ENCODE data around the gene ARAP1. TPM values are rescaled to one million over a fixed set of nuclear protein-coding genes. Genes with fewer than 3 reads are reported as not detected.

Gene ARAP1
- polyA plus RNA-seq, 1 donor from 2014 or later: 3.5 TPM

DNA sequence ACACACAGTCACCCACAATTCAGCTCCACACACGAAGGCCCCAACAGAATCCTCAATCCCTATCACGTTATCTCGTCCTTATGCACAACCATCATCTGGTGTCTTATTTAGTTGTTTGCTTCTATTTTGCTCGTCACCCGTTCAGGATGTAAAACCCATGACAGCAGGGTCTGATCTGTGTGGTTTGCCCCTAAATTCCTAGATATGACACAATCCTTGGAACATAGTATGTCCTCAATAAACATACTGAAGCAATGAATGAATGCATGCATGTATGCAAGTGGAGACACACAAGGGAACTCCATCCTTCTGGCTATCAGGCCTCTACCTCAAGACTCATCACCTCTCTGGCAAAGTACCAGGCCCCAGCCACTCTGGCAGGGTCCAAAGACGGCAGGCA is 21.5 kb upstream of the ARAP1 start:
- Histone ChIP-seq H3K79me2 (replicated peaks; ENCODE audit: insufficient read depth, low read length) (no peaks in the 10 kb centered on the region), H3K27me3 (ENCODE audit: insufficient read depth, low read depth, low read length) (no peaks in the 10 kb centered on the region), H3K9ac (ENCODE audit: low read length) (no peak overlapping the region), H3K4me3 (ENCODE audit: low read length) (no peak overlapping the region), H3K4me2 (ENCODE audit: low read length) (no peak overlapping the region), H3K9me3 (ENCODE audit: low read length) (no peaks in the 10 kb centered on the region), H3F3A (ENCODE audit: insufficient read depth, low read length, poor library complexity, severe bottlenecking) (no peaks in the 10 kb centered on the region), H4K20me1 (ENCODE audit: insufficient read depth) (no peaks in the 10 kb centered on the region), H3K27ac (ENCODE audit: low read length) (no peak overlapping the region), H3K36me3 (ENCODE audit: insufficient read depth, low read length) (no peaks in the 10 kb centered on the region), H3K9me2 (ENCODE audit: insufficient read depth, low read length) (no peaks in the 10 kb centered on the region), H2AFZ (ENCODE audit: low read depth, low read length) (no peak overlapping the region)
- TF ChIP-seq, protein P1, sequence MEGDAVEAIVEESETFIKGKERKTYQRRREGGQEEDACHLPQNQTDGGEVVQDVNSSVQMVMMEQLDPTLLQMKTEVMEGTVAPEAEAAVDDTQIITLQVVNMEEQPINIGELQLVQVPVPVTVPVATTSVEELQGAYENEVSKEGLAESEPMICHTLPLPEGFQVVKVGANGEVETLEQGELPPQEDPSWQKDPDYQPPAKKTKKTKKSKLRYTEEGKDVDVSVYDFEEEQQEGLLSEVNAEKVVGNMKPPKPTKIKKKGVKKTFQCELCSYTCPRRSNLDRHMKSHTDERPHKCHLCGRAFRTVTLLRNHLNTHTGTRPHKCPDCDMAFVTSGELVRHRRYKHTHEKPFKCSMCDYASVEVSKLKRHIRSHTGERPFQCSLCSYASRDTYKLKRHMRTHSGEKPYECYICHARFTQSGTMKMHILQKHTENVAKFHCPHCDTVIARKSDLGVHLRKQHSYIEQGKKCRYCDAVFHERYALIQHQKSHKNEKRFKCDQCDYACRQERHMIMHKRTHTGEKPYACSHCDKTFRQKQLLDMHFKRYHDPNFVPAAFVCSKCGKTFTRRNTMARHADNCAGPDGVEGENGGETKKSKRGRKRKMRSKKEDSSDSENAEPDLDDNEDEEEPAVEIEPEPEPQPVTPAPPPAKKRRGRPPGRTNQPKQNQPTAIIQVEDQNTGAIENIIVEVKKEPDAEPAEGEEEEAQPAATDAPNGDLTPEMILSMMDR (IDR thresholded peaks at IDR 0.05; ENCODE audit: poor library complexity, severe bottlenecking): no peak
- TF ChIP-seq EP300 (conservative IDR thresholded peaks at IDR 0.05; ENCODE audit: poor library complexity, severe bottlenecking) (no peak), MXI1 (conservative IDR thresholded peaks at IDR 0.05; ENCODE audit: poor library complexity, severe bottlenecking) (no peak), RAD21 (conservative IDR thresholded peaks at IDR 0.05) (no peak), TAF1 (IDR thresholded peaks at IDR 0.05; ENCODE audit: low read depth) (no peak), SMC3 (conservative IDR thresholded peaks at IDR 0.05; ENCODE audit: poor library complexity) (no peak), EZH2 (IDR thresholded peaks at IDR 0.05; ENCODE audit: borderline replicate concordance, insufficient read depth, low read length, poor library complexity, severe bottlenecking) (no peak), POLR2AphosphoS5 (IDR thresholded peaks at IDR 0.05) (no peak)
- TF ChIP-seq, protein P2, sequence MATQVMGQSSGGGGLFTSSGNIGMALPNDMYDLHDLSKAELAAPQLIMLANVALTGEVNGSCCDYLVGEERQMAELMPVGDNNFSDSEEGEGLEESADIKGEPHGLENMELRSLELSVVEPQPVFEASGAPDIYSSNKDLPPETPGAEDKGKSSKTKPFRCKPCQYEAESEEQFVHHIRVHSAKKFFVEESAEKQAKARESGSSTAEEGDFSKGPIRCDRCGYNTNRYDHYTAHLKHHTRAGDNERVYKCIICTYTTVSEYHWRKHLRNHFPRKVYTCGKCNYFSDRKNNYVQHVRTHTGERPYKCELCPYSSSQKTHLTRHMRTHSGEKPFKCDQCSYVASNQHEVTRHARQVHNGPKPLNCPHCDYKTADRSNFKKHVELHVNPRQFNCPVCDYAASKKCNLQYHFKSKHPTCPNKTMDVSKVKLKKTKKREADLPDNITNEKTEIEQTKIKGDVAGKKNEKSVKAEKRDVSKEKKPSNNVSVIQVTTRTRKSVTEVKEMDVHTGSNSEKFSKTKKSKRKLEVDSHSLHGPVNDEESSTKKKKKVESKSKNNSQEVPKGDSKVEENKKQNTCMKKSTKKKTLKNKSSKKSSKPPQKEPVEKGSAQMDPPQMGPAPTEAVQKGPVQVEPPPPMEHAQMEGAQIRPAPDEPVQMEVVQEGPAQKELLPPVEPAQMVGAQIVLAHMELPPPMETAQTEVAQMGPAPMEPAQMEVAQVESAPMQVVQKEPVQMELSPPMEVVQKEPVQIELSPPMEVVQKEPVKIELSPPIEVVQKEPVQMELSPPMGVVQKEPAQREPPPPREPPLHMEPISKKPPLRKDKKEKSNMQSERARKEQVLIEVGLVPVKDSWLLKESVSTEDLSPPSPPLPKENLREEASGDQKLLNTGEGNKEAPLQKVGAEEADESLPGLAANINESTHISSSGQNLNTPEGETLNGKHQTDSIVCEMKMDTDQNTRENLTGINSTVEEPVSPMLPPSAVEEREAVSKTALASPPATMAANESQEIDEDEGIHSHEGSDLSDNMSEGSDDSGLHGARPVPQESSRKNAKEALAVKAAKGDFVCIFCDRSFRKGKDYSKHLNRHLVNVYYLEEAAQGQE (IDR thresholded peaks at IDR 0.05; ENCODE audit: borderline replicate concordance): no peak

DNA sequence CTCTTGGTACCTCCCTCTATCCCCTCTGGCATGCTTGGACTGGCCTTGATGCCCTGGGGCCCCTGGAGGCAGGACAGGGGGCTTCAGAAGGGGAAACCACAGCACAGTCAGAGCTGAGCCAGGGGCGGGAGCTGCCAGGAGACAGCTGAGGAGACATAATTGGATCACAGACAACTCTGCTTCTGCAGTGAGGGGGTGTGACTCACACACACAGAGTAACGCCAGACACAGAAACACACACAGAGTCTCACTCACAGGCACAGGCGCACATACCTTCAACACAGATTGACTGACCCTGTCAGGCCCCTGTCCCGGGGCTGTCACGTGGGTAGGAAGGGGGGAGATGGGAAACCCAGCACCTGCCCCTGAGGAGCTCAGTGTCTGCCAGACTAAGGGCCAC is 21.1 kb upstream of the ARAP1 start:
- H3K4me2 ChIP-seq (ENCODE audit: low read length): no peak overlapping the region
- H2AFZ ChIP-seq (ENCODE audit: low read depth, low read length): no peak overlapping the region

More for the DNA sequence above, 21.1 kb upstream of the ARAP1 start:
- no peaks in the 10 kb centered on the region for H3K36me3 ChIP-seq (ENCODE audit: insufficient read depth, low read length)
- H3F3A ChIP-seq (ENCODE audit: insufficient read depth, low read length, poor library complexity, severe bottlenecking): no peaks in the 10 kb centered on the region
- no peaks in the 10 kb centered on the region for H3K9me2 ChIP-seq (ENCODE audit: insufficient read depth, low read length)
- H3K9ac ChIP-seq (ENCODE audit: low read length): peak overlapping the region; percentile 23
- H3K27me3 ChIP-seq (ENCODE audit: insufficient read depth, low read depth, low read length): no peaks in the 10 kb centered on the region
- H4K20me1 ChIP-seq (ENCODE audit: insufficient read depth): no peaks in the 10 kb centered on the region
- TF ChIP-seq MXI1 (conservative IDR thresholded peaks at IDR 0.05; ENCODE audit: poor library complexity, severe bottlenecking): no peak
- no peak for TF ChIP-seq POLR2AphosphoS5 (IDR thresholded peaks at IDR 0.05)
- TF ChIP-seq, protein P2 (IDR thresholded peaks at IDR 0.05; ENCODE audit: borderline replicate concordance): no peak
- TF ChIP-seq RAD21 (conservative IDR thresholded peaks at IDR 0.05): no peak
- TF ChIP-seq SMC3 (conservative IDR thresholded peaks at IDR 0.05; ENCODE audit: poor library complexity): no peak
- TF ChIP-seq EP300 (conservative IDR thresholded peaks at IDR 0.05; ENCODE audit: poor library complexity, severe bottlenecking): no peak
- no peak for TF ChIP-seq EZH2 (IDR thresholded peaks at IDR 0.05; ENCODE audit: borderline replicate concordance, insufficient read depth, low read length, poor library complexity, severe bottlenecking)
- no peak for TF ChIP-seq TAF1 (IDR thresholded peaks at IDR 0.05; ENCODE audit: low read depth)
- no peaks in the 10 kb centered on the region for H3K9me3 ChIP-seq (ENCODE audit: low read length)
- H3K79me2 ChIP-seq (replicated peaks; ENCODE audit: insufficient read depth, low read length): no peaks in the 10 kb centered on the region
- H3K4me3 ChIP-seq (ENCODE audit: low read length): no peak overlapping the region
- H3K27ac ChIP-seq (ENCODE audit: low read length): no peak overlapping the region

Data from neural cell (in vitro differentiated cells).